Stimulated activated CD8-positive, alpha-beta memory T cell treated with anti-CD3 and anti-CD28 coated beads, Interleukin-7, amount 100 ng/mL, for 48 hours (primary cell): ENCODE measurements around the gene SLC23A3.
A peak's percentile ranks its signal among the peaks of the same experiment; 100 is the strongest.
"Not testable (repeated sequence)": the region's sequence is repeated elsewhere in the genome, so short reads cannot be mapped to it uniquely, and the experiment has no call there.

ENCODE experiments used
- DNase-seq, 2 donors: peaks; one replicate each; pipeline ENCODE4 v3.0.0-alpha.2; 2020; ENCODE audit warnings: low read depth in 1 of 2; ENCODE audit errors: extremely low read depth in 1 of 2

The SLC23A3 gene

DNA sequence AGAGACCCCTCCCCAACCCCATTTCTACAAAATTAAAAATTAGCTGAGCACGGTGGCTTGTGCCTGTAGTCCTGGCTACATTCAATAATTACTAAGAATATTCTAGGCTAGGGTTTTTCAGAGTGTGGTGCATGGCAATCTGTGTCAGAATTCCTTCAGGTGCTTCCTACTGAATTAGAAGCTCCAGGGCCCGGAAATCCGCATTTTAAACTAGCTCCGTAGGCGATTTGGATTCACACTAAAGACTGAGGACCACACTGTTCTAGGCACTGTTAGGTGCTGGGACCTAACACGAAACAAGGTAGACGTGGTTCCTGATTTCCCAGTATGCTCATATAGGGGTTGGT lies 36.1 kb upstream of the SLC23A3 start:
- no peak for DNase-seq

GRCh38 chr2:219205165-219205538 lies 35.3 kb upstream of the SLC23A3 start:
- no peak for DNase-seq

GRCh38 chr2:219204425-219205164 lies 34.8 kb upstream of the SLC23A3 start:
- no peak for DNase-seq

GRCh38 chr2:219201331-219201730 lies 31.5 kb upstream of the SLC23A3 start:
- not testable (repeated sequence) for DNase-seq

GRCh38 chr2:219200502-219201326 lies 30.9 kb upstream of the SLC23A3 start:
- peak in 1 of 2 donors; percentile 27 for DNase-seq

DNA sequence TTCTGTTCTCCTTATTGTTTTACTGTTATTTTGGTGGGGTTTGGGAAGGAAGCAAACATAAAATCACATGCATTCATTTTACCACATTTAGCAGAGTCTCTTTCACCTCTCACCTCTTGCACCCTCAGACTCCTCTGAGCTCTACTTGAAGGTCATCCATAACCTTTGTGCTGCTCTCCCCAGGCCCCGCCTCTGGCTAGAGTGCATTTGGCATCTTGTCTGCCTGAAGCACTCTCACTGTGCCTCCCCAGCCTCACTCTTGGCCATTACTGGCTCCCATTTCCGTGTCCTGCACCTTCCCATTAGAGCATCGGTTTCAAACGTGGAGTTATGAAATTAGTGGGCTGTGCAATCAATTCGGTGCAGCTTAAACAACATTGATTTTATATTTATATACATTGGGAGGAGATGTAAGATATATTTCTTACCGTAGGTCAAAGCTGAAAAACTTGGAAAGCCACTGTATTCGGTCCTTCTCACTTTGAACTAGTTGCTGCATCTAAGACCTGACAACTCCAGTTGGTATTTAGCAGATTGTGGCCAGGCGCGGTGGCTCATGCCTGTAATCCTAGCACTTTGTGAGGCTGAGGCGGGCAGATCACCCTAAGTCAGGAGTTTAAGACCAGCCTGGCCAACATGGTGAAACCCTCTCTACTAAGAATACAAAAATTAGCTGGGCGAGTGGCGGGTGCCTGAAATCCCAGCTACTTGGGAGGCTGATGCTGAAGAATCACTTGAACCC lies 29.8 kb upstream of the SLC23A3 start:
- DNase-seq, result no peak

- DNase-seq, result no peak
These were observed 29.1 kb upstream of the SLC23A3 start for GRCh38 chr2:219198974-219199373.

DNA sequence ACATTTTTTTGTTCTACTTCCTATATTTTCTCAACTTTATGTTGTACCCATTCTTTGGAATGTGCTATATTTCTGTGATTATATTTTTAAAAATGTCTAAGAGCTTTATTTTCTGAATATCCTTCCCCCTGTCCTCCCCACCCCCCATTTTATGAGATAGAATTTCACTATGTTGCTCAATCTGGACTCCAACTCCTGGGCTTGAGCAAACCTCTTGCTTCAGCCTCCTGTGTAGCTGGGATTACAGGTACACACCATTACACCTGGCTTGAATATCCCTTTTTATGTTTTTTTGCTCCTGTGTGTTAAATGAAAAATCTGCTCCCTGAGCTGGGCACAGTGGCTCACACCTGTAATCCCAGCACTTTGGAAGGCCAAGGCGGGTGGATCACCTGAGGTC lies 27.6 kb upstream of the SLC23A3 start:
- no peak for DNase-seq

DNA sequence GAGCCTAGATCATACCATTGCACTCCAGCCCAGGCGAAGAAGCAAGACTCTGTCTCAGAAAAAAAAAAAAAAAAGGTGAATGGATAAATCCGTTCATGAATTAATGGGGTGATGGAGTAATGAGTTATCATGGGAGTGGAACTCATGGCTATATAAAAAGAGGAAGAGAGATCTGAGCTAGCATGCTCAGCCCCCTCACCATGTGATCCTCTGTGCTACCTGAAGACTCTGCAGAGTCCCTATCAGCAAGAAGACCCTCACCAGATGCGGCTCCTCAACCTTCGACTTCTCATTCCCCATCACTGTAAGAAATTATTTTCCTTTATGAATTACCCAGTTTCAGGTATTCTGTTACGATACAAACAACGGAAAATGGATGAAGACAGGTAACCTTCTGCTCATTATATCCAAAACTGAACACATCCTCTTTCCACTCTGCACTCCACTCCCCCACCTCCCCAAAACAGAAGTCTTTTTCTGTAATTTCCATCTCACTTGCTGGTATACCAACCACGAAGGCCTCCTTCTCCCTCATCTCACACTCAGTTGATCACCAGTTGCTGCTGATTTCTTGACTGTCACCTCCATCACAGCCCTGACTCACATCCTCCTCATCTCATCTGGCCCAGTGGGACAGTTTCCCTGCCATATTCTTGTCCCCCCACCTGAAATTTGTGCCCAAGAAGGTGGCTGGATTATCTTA lies 17.1 kb upstream of the SLC23A3 start:
- DNase-seq, result no peak

DNA sequence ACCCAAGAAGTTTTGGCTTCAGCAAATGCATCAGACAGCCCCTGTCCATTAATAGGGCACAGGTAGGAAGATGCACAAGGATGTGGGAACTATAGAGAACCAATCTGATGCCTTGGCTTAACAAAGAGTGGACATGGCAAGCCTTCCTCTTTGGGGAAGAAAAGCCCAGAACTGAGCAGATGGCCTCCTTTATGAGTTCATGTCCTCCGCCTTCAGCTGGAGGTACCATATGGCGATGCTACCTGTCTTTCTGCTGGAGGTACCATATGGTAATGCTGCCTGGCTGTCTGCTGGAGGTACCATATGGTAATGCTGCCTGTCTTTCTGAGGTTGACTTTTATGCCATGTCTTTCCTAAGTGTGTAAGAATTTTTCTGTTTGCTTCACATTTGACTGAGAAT lies 14.3 kb upstream of the SLC23A3 start:
- no peak for DNase-seq

GRCh38 chr2:219183151-219183772 lies 13.4 kb upstream of the SLC23A3 start:
- no peak for DNase-seq

DNA sequence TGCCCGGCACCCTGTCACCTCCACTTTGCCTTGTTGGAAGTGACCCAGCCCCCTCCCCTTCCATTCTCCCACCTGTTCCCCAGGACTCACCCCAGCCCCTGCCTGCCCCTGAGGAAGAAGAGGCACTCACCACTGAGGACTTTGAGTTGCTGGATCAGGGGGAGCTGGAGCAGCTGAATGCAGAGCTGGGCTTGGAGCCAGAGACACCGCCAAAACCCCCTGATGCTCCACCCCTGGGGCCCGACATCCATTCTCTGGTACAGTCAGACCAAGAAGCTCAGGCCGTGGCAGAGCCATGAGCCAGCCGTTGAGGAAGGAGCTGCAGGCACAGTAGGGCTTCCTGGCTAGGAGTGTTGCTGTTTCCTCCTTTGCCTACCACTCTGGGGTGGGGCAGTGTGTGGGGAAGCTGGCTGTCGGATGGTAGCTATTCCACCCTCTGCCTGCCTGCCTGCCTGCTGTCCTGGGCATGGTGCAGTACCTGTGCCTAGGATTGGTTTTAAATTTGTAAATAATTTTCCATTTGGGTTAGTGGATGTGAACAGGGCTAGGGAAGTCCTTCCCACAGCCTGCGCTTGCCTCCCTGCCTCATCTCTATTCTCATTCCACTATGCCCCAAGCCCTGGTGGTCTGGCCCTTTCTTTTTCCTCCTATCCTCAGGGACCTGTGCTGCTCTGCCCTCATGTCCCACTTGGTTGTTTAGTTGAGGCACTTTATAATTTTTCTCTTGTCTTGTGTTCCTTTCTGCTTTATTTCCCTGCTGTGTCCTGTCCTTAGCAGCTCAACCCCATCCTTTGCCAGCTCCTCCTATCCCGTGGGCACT lies 12.7 kb upstream of the SLC23A3 start:
- no peak for DNase-seq

DNA sequence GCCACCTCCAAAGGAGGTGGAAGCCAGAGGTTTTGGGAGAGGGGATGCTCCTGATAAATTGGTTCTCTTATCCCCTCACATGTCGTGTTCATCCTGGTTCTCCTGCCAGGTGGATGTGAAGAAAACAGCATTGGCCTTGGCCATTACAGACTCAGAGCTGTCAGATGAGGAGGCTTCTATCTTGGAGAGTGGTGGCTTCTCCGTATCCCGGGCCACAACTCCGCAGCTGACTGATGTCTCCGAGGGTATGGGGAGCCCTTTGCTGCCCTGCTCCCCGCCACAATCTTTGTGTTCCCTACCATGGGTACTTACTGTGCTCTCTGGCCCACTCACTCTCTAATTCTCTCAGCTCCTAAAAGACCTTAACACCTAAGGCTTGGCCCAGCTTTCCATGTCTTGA lies 11.7 kb upstream of the SLC23A3 start:
- no peak for DNase-seq

- no peak for DNase-seq
These were observed 11.1 kb upstream of the SLC23A3 start for GRCh38 chr2:219180961-219181360.

DNA sequence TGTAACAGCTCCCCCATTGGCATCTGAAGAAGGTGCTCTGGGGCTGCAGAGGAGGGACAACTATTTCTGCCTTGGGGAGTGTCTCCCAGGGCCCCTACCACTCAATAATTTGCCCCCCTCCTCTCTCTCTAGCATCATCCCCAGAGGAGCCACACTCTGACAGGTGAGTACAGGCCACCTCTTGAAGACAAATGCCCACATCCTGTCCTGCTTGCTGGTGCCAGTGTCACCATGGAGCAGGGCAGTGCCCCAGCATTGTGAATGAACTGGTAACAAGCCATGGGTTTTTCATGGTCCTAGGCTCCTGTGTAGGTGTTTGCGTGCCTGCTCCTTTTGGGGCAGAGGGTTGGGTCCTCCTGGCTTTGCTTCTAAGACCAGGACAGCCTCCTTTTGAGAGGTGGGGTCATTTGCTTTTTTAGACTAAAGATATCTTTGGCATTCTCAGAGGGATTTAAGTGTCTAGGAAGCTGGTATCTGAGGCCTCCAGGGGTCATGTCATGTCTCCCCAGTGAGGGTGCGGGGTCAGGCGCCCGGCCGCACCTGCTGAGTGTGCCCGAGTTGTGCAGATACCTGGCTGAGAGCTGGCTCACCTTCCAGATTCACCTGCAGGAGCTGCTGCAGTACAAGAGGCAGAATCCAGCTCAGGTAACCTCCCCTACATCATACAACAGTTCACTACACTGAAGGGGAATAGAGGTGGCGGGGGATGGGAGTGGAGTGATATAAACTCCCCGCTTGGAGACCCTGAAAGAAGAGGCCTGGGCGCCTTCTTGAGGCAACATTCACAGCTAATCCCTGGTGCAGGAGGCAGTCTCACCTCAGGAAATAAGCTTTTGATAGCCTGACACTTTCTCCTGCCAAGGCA lies 10.0 kb upstream of the SLC23A3 start:
- no peak for DNase-seq

DNA sequence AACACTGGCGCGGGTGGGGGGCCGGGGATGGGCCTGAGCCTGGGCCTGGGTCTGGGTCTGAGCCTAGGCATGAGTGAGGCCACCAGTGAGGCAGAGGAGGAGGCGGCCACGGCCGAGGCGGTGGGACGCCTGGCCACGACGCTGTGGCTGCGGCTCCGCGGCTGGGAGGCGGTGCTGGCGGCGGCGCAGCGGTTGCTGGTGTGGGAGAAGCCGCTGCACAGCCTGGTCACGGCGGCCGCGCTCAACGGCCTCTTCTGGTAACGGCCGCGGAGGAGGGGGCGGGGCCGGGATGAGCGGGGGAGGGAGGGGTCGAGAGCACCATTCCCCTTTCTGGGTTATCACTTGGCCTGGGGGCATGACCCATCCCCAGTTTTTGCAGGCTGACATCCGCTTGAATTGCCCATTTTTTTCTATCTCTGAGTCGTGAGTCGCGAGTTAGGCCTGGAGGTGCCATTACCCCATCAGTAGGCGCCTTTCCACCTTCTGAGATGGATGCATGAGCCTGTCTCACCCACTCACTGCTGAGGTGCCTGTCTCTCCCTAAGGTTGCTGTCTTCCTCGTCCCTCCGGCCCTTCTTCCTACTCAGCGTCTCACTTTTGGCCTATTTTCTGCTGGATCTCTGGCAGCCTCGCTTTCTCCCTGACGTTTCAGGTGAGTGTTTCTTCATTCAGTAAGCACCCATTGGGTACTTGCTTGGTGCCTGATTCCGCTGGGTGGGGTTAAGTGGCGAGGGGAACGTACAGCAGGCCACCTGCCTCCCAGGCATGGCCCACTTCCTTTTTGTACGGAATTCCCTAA lies 8.7 kb upstream of the SLC23A3 start:
- no peak for DNase-seq

DNA sequence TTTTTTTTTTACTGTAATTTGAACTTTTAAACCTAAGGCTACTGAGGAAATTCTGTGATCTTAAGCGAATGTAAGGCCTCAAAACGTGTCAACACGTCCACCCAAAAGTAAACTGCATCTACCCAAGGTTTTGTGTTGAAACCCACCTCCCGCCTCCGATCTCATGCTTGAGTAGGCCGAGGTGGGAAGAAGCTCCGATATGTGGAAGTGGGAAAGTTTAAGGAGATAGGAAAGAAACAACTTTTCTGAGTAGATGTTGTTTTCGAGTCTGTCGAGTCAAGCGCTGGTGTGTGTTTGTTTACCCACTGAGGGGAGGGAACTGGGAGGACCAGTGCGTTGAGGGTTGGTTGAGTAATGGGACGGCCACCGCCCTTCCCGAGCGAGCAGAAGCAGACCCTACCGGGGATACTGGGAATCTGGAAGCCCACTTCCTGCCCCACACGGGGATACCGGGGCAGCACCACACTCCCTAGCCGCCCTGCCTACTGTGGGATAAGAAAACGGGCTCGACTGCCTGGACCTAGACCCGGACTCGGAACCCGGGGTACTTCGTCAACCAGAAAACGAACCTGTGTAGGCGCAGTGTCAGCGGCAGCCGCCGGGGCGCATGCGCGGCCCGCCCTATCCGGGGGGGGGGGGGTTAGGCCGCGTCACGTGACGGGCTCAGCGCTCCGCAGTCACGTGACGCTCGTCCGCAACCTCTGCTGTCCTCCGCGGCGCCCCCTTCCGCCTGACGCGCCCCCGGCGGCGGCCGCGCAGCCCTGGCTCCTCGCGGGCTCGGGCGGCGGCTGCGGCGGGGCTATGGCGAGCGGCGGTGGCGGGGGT lies 7.9 kb upstream of the SLC23A3 start, which contains the start of gene RETREG2:
TSS of gene RETREG2 (plus strand) at position 724 of the 825 bp plus-strand sequence. CDS start at position 802, 78 bp downstream.
- peak in 1 of 2 donors; percentile 61 for DNase-seq
